ENCODE data around the gene IL11. TPM values are rescaled to one million over a fixed set of nuclear protein-coding genes. Genes with fewer than 3 reads are reported as not detected.

The IL11 gene
- total and polyA plus RNA-seq, 2 of the 13 experiments (the other 11 are each of a cell fraction or from before 2014, with no cell fraction given) = 2.5 to 2.9 TPM

- peak; percentile 74; the same call in 1 of the 2 replicates for TF ChIP-seq CEBPB (IDR thresholded peaks at IDR 0.05; ENCODE audit: borderline replicate concordance, low read depth, low read length)
- TF ChIP-seq ZNF841 (CRISPR knock-in tag; IDR thresholded peaks at IDR 0.05; ENCODE audit: borderline replicate concordance) = no peak
- TF ChIP-seq ADNP (CRISPR knock-in tag; IDR thresholded peaks at IDR 0.05) = 0 out of 2 replicates have a peak, but pooled peaks have one; percentile 13
- no peak for TF ChIP-seq PRMT3 (CRISPR knock-in tag; IDR thresholded peaks at IDR 0.05; ENCODE audit: borderline replicate concordance, low read depth)
- TF ChIP-seq AHDC1 (CRISPR knock-in tag; IDR thresholded peaks at IDR 0.05; ENCODE audit: borderline replicate concordance) = no peak
- TF ChIP-seq PRDM15 (CRISPR knock-in tag; IDR thresholded peaks at IDR 0.05) = peak; percentile 18; the same call in 1 of the 2 replicates
- no peak for TF ChIP-seq SRY (CRISPR knock-in tag; IDR thresholded peaks at IDR 0.05)
- no peak for TF ChIP-seq ZNF788 (CRISPR knock-in tag; IDR thresholded peaks at IDR 0.05; ENCODE audit: borderline replicate concordance)
- no peak for TF ChIP-seq CCDC6 (CRISPR knock-in tag; IDR thresholded peaks at IDR 0.05)
- TF ChIP-seq ZNF512 (CRISPR knock-in tag; IDR thresholded peaks at IDR 0.05) = no peak
- TF ChIP-seq TRIM22 (IDR thresholded peaks at IDR 0.05) = no peak
- no peak for TF ChIP-seq ATM (IDR thresholded peaks at IDR 0.05; ENCODE audit: borderline replicate concordance)
- no peak for TF ChIP-seq ZNF235 (CRISPR knock-in tag; IDR thresholded peaks at IDR 0.05; ENCODE audit: borderline replicate concordance)
- no peak for TF ChIP-seq ZNF878 (CRISPR knock-in tag; IDR thresholded peaks at IDR 0.05)
- TF ChIP-seq ZNF431 (CRISPR knock-in tag; IDR thresholded peaks at IDR 0.05; ENCODE audit: borderline replicate concordance, low read depth) = no peak
- TF ChIP-seq NFE2L2 (IDR thresholded peaks at IDR 0.05; ENCODE audit: low read length) = no peak
These were observed 7.3 kb upstream of the IL11 start (continued) for GRCh38 chr19:55377356-55378131.
